H1 (cell line): ENCODE measurements around the gene IFT27. TPM values are rescaled to one million over a fixed set of nuclear protein-coding genes. Genes with fewer than 3 reads are reported as not detected.

ENCODE experiments used
- FOSL1 ChIP-seq: IDR thresholded peaks from 2 replicates; pipeline ENCODE4 v1.6.1; 2011; ENCODE audit warnings: mild to moderate bottlenecking, low read depth, low read length, moderate library complexity; ENCODE audit not compliant: insufficient read depth
- PHF8 ChIP-seq: fragments of 200-600 bp; sonication (generic); conservative IDR thresholded peaks from 2 replicates; pipeline ENCODE4 v1.7.1; 2012; ENCODE audit warnings: low read depth, mild to moderate bottlenecking, inconsistent platforms, low read length, moderate library complexity
- polyA plus RNA-seq, 7 experiments: library from polyadenylated mRNA; depleted of rRNA in 3 of 7; stranded (reverse) in 5 of 7; unstranded in 2 of 7; fragments of >200 nt in 5 of 7; fragments of 200-250 nt in 2 of 7; gene quantifications; 1 replicate in 5 of 7; 2 replicates in 1 of 7; 4 replicates in 1 of 7; pipeline versions ENCODE4 v1.2.1 to v1.2.3, GENCODE V29; 2011 to 2013; ENCODE audit warnings: missing spikeins in 2 of 7, mixed read lengths in 2 of 7
- total RNA-seq: library from RNA; stranded (reverse); fragmentation: NEBNext Ultra II Directional; extraction: Animal tissue kit (Norgen Biotek cat#: 25700); gene quantifications from 2 replicates; pipeline ENCODE4 v1.2.1, GENCODE V29; 2021
- TF ChIP-seq, protein P1 (sequence below): IDR thresholded peaks from 2 replicates; pipeline ENCODE4 v1.6.1; 2012; ENCODE audit warnings: inconsistent platforms

Gene IFT27
- total and polyA plus RNA-seq, 2 of the 8 experiments (the other 6 are each of a cell fraction or from before 2014, with no cell fraction given): 36.4 to 46.2 TPM

DNA sequence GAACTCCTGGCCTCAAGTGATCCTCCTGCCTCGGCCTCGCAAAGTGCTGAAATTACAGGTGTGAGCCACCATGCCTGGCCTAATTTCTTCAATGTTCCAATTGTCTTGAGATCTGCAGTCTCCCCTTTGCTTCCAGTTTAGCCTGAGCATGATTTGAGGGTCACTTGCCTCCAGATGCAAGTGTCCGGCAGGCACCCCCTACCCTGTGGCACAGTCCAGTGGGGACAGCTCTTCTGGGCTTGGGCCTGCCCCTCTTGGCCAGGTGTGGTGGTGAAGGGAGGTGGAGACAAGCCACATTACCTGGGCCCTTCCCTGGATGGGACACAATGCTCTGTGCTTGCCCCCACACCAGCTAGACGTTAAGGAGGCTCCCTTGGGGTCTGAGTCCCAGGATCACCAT, 51.1 kb downstream of the IFT27 start (continued):
- TF ChIP-seq, protein P1, sequence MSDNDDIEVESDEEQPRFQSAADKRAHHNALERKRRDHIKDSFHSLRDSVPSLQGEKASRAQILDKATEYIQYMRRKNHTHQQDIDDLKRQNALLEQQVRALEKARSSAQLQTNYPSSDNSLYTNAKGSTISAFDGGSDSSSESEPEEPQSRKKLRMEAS: no peak
- TF ChIP-seq FOSL1 (no peak), PHF8 (no peak)
